ENCODE results near the gene ADRA2C. TPM values are rescaled to one million over a fixed set of nuclear protein-coding genes. Genes with fewer than 3 reads are reported as not detected.

ADRA2C gene
- polyA plus RNA-seq, 1 of the 3 experiments (the other 2 are of a cell fraction), result 0.15 TPM

DNA sequence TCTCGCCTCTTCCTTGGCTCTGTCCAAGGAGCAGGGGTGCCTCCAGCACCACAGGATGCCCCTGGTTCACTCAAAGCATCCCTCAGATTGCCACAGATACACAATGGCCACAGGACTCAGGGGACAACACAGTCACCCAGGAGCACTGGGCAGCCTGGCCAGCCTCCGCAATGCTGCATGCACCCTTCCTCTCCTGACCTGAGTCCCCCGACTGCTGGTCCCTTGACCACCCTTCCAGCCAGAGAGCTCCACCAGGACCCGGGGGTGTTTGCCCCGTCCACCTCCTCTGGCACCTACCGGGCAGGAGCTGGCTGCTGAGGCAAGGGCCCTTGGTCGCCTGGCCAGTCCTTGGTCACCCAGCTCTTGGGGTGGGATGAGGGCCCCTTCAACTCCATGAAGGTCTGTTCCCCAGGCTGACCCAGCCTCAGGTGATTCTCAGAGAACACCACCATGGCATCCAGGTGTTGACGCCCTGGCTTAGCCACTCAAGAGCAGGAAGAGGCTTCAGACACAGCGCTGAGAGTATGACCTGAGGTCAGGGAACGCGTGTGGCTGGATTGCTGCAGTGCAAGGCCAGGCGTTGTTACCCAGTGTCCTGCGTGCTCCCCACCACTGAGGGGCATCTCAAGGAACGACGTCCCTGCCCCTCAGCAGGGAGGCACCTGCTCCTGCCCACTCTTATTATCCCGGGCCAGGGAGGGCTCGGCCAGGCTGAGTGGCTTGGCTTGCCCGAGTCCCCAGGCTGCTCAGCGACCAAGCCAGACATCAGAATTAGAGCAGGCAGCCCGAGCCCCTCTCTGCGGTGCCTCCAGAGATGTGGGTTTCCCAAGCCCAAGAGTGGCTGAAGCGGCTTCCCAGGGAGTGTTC is 10.2 kb downstream of the ADRA2C start:
- H4K20me1 ChIP-seq (ENCODE audit: insufficient read depth), result no peaks in the 10 kb centered on the region
- no peak for DNase-seq
- no peak overlapping the region for H3K4me2 ChIP-seq
- no peaks in the 10 kb centered on the region for H3K9me3 ChIP-seq
- no peaks in the 10 kb centered on the region for H3K79me2 ChIP-seq (ENCODE audit: insufficient read depth)
- ChIA-PET POLR2A (no interaction called here), CTCF (interaction anchor here (1.4 kb wide), 1 partner anchor 9 kb away, joined by 4 read pairs; no protein-coding TSS in a partner anchor)
- H3K4me1 ChIP-seq (ENCODE audit: control insufficient read depth in 1 of 2, insufficient read depth in 2 of 2, low read depth in 1 of 2, low read length in 1 of 2), result peaks cover 0 to 20% of the 10 kb centered on the region in 2 experiments; a peak in 1 of 4 replicates
- H3K27ac ChIP-seq (ENCODE audit: low read depth in 2 of 2, low read length in 1 of 2), result no peak overlapping the region
- H3K9ac ChIP-seq, result no peak overlapping the region
- no peaks in the 10 kb centered on the region for H3K9me2 ChIP-seq
- no peaks in the 10 kb centered on the region for H3K27me3 ChIP-seq (ENCODE audit: insufficient read depth)
- WGBS (ENCODE audit: low lambda C conversion rate), result 70% methylated on average over 4 of the region's 22 CpGs
- H3F3A ChIP-seq (replicated peaks; ENCODE audit: insufficient read depth), result no peaks in the 10 kb centered on the region
- no peaks in the 10 kb centered on the region for H3K36me3 ChIP-seq (replicated peaks in 1 of 2; ENCODE audit: control insufficient read depth in 1 of 2, insufficient read depth in 2 of 2, low read length in 1 of 2)
- no peak overlapping the region for H2AFZ ChIP-seq (ENCODE audit: low read depth)
- TF ChIP-seq POLR2AphosphoS5 (IDR thresholded peaks at IDR 0.05; ENCODE audit: low read depth, low read length), result no peak
- no peak overlapping the region for H3K4me3 ChIP-seq (ENCODE audit: low read depth in 2 of 2, low read length in 1 of 2)

DNA sequence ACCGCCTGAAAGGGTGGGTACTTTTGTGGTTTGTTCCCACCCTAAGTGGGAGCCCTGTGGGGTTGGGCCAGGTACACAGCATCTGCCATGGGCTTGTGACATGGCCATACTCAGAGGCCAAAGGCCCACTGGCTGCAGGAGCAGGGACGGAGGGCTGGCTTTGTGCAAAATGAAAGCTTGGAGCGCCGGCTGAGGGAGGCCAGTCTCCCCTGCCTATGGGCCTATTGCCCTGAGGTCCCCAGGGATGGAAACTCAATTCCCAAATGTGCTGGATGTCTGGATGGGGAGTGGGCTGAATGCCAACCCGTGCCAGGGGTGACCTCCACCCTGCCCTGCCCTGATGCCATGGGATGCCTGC is 10.8 kb downstream of the ADRA2C start:
- peaks cover 0 to 21% of the 10 kb centered on the region in 2 experiments; a peak in 1 of 4 replicates for H3K4me1 ChIP-seq (ENCODE audit: control insufficient read depth in 1 of 2, insufficient read depth in 2 of 2, low read depth in 1 of 2, low read length in 1 of 2)
- no peaks in the 10 kb centered on the region for H3K36me3 ChIP-seq (replicated peaks in 1 of 2; ENCODE audit: control insufficient read depth in 1 of 2, insufficient read depth in 2 of 2, low read length in 1 of 2)
- no peak for DNase-seq
- TF ChIP-seq RFX5 (IDR thresholded peaks at IDR 0.05; ENCODE audit: low read length) (no peak), RCOR1 (IDR thresholded peaks at IDR 0.05; ENCODE audit: low read length) (no peak), EP300 (IDR thresholded peaks at IDR 0.05; ENCODE audit: borderline replicate concordance in 1 of 2, low read depth in 1 of 2, low read length in 1 of 2) (no peak), EZH2phosphoT487 (IDR thresholded peaks at IDR 0.05; ENCODE audit: borderline replicate concordance, low read depth) (no peak), JUND (IDR thresholded peaks at IDR 0.05) (no peak), POLR2AphosphoS5 (IDR thresholded peaks at IDR 0.05; ENCODE audit: low read depth, low read length) (no peak), RAD21 (IDR thresholded peaks at IDR 0.05; ENCODE audit: low read length) (no peak), FOXM1 (IDR thresholded peaks at IDR 0.05; ENCODE audit: low read depth) (no peak), ELF1 (IDR thresholded peaks at IDR 0.05) (no peak), CHD2 (IDR thresholded peaks at IDR 0.05; ENCODE audit: low read length, partially characterized antibody) (no peak), RXRA (IDR thresholded peaks at IDR 0.05; ENCODE audit: borderline replicate concordance, low read depth) (no peak), FOSL2 (IDR thresholded peaks at IDR 0.05; ENCODE audit: borderline replicate concordance, low read depth) (no peak), MXI1 (IDR thresholded peaks at IDR 0.05; ENCODE audit: low read depth, low read length) (no peak), NRF1 (IDR thresholded peaks at IDR 0.05; ENCODE audit: low read depth, low read length) (no peak), YY1 (IDR thresholded peaks at IDR 0.05; ENCODE audit: low read depth) (no peak), GABPA (IDR thresholded peaks at IDR 0.05; ENCODE audit: low read depth) (no peak)
- TF ChIP-seq, protein P1, sequence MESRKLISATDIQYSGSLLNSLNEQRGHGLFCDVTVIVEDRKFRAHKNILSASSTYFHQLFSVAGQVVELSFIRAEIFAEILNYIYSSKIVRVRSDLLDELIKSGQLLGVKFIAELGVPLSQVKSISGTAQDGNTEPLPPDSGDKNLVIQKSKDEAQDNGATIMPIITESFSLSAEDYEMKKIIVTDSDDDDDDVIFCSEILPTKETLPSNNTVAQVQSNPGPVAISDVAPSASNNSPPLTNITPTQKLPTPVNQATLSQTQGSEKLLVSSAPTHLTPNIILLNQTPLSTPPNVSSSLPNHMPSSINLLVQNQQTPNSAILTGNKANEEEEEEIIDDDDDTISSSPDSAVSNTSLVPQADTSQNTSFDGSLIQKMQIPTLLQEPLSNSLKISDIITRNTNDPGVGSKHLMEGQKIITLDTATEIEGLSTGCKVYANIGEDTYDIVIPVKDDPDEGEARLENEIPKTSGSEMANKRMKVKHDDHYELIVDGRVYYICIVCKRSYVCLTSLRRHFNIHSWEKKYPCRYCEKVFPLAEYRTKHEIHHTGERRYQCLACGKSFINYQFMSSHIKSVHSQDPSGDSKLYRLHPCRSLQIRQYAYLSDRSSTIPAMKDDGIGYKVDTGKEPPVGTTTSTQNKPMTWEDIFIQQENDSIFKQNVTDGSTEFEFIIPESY (IDR thresholded peaks at IDR 0.05; ENCODE audit: borderline replicate concordance, low read depth), result no peak
- TF ChIP-seq, protein P2, sequence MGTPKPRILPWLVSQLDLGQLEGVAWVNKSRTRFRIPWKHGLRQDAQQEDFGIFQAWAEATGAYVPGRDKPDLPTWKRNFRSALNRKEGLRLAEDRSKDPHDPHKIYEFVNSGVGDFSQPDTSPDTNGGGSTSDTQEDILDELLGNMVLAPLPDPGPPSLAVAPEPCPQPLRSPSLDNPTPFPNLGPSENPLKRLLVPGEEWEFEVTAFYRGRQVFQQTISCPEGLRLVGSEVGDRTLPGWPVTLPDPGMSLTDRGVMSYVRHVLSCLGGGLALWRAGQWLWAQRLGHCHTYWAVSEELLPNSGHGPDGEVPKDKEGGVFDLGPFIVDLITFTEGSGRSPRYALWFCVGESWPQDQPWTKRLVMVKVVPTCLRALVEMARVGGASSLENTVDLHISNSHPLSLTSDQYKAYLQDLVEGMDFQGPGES (IDR thresholded peaks at IDR 0.05; ENCODE audit: low read depth, low read length), result no peak
- 40% methylated on average over 1 of the region's 5 CpGs for WGBS (ENCODE audit: low lambda C conversion rate)
- H3K4me3 ChIP-seq (ENCODE audit: low read depth in 2 of 2, low read length in 1 of 2), result no peak overlapping the region
- no peak overlapping the region for H2AFZ ChIP-seq (ENCODE audit: low read depth)
- H3K9me3 ChIP-seq, result no peaks in the 10 kb centered on the region
- H3F3A ChIP-seq (replicated peaks; ENCODE audit: insufficient read depth), result no peaks in the 10 kb centered on the region
- no peaks in the 10 kb centered on the region for H3K27me3 ChIP-seq (ENCODE audit: insufficient read depth)
- no peak overlapping the region for H3K9ac ChIP-seq
- no peaks in the 10 kb centered on the region for H3K9me2 ChIP-seq
- no peaks in the 10 kb centered on the region for H3K79me2 ChIP-seq (ENCODE audit: insufficient read depth)
- CTCF ChIA-PET, result interaction anchor here (1.4 kb wide), 1 partner anchor 9 kb away, joined by 4 read pairs; no protein-coding TSS in a partner anchor
- H3K4me2 ChIP-seq, result no peak overlapping the region
- no peak overlapping the region for H3K27ac ChIP-seq (ENCODE audit: low read depth in 2 of 2, low read length in 1 of 2)
- H4K20me1 ChIP-seq (ENCODE audit: insufficient read depth), result no peaks in the 10 kb centered on the region
- POLR2A ChIA-PET, result no interaction called here
